ENCODE data around the gene GGA2.

DNA sequence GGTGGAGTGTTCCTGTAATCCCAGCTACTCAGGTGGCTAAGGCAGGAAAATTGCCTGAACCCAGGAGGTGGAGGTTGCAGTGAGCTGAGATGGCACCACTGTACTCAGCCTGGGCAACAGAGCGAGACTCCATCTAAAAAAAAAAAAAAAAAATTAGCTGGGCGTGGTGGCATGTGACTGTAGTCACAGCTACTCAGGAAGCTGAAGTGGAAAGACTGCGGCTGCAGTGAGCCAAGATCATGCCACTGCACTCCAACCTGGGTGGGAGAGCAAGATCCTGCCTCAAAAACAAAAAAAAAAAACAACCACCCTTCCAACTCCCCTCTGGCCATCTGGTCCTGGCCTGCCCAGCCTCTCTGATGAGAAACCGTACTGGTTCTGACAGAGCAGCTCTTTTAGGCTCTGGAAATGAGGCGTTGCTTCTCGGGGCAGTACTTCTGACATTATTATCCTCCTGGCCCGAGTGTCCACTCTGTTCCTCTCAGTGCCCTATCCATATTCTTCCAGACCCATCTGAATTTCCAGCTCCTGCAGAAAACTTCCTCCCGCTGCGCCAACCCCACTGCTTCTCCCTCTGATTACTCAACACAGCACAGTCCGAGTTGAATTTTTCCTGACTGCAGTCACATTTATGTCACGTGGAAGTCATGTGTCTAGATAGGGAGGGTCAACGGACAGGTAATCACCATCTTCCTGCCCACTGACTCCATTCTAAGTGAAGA, 13.3 kb downstream of the GGA2 start:
- TF ChIP-seq, protein P1, sequence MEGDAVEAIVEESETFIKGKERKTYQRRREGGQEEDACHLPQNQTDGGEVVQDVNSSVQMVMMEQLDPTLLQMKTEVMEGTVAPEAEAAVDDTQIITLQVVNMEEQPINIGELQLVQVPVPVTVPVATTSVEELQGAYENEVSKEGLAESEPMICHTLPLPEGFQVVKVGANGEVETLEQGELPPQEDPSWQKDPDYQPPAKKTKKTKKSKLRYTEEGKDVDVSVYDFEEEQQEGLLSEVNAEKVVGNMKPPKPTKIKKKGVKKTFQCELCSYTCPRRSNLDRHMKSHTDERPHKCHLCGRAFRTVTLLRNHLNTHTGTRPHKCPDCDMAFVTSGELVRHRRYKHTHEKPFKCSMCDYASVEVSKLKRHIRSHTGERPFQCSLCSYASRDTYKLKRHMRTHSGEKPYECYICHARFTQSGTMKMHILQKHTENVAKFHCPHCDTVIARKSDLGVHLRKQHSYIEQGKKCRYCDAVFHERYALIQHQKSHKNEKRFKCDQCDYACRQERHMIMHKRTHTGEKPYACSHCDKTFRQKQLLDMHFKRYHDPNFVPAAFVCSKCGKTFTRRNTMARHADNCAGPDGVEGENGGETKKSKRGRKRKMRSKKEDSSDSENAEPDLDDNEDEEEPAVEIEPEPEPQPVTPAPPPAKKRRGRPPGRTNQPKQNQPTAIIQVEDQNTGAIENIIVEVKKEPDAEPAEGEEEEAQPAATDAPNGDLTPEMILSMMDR (tag by site-specific recombination; IDR thresholded peaks at IDR 0.05) = no peak
- TF ChIP-seq ZNF558 (tag by site-specific recombination; IDR thresholded peaks at IDR 0.05) (no peak), HOXD13 (CRISPR knock-in tag; IDR thresholded peaks at IDR 0.05; ENCODE audit: borderline replicate concordance) (no peak), KLF16 (tag by site-specific recombination; IDR thresholded peaks at IDR 0.05) (no peak), TRIM28 (IDR thresholded peaks at IDR 0.05; ENCODE audit: borderline replicate concordance, low read length) (no peak), ZNF155 (tag by site-specific recombination; IDR thresholded peaks at IDR 0.05) (no peak)
- TF ChIP-seq, protein P2, sequence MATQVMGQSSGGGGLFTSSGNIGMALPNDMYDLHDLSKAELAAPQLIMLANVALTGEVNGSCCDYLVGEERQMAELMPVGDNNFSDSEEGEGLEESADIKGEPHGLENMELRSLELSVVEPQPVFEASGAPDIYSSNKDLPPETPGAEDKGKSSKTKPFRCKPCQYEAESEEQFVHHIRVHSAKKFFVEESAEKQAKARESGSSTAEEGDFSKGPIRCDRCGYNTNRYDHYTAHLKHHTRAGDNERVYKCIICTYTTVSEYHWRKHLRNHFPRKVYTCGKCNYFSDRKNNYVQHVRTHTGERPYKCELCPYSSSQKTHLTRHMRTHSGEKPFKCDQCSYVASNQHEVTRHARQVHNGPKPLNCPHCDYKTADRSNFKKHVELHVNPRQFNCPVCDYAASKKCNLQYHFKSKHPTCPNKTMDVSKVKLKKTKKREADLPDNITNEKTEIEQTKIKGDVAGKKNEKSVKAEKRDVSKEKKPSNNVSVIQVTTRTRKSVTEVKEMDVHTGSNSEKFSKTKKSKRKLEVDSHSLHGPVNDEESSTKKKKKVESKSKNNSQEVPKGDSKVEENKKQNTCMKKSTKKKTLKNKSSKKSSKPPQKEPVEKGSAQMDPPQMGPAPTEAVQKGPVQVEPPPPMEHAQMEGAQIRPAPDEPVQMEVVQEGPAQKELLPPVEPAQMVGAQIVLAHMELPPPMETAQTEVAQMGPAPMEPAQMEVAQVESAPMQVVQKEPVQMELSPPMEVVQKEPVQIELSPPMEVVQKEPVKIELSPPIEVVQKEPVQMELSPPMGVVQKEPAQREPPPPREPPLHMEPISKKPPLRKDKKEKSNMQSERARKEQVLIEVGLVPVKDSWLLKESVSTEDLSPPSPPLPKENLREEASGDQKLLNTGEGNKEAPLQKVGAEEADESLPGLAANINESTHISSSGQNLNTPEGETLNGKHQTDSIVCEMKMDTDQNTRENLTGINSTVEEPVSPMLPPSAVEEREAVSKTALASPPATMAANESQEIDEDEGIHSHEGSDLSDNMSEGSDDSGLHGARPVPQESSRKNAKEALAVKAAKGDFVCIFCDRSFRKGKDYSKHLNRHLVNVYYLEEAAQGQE (tag by site-specific recombination; IDR thresholded peaks at IDR 0.05) = no peak
- TF ChIP-seq, protein P3, sequence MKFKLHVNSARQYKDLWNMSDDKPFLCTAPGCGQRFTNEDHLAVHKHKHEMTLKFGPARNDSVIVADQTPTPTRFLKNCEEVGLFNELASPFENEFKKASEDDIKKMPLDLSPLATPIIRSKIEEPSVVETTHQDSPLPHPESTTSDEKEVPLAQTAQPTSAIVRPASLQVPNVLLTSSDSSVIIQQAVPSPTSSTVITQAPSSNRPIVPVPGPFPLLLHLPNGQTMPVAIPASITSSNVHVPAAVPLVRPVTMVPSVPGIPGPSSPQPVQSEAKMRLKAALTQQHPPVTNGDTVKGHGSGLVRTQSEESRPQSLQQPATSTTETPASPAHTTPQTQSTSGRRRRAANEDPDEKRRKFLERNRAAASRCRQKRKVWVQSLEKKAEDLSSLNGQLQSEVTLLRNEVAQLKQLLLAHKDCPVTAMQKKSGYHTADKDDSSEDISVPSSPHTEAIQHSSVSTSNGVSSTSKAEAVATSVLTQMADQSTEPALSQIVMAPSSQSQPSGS (tag by site-specific recombination; IDR thresholded peaks at IDR 0.05; ENCODE audit: low read depth) = no peak

Measured in HEK293 (cell line).